Neural progenitor cell (in vitro differentiated cells): ENCODE measurements around the gene ANO1. TPM values are rescaled to one million over a fixed set of nuclear protein-coding genes. Genes with fewer than 3 reads are reported as not detected.

ENCODE experiments used
- DNase-seq: peaks from one replicate; pipeline ENCODE4 v3.0.0-alpha.2; 2016; ENCODE audit warnings: low spot score
- H2AFZ ChIP-seq: fragments of 200-600 bp; sonication (generic); replicated peaks from 2 replicates; pipeline ENCODE4 v1.6.1; 2016; ENCODE audit warnings: antibody characterized with exemption
- H3F3A ChIP-seq: fragments of 200-600 bp; sonication (generic); 2 replicates; pipeline ENCODE4 v1.6.1; 2016; ENCODE audit warnings: antibody characterized with exemption, low read depth
- H3K27ac ChIP-seq: fragments of 200-600 bp; sonication (generic); 2 replicates; pipeline ENCODE4 v1.5.1; 2016; ENCODE audit warnings: mild to moderate bottlenecking
- H3K27me3 ChIP-seq: fragments of 200-600 bp; sonication (generic); 2 replicates; pipeline ENCODE4 v1.6.1; 2016; ENCODE audit warnings: mild to moderate bottlenecking, moderate library complexity
- H3K36me3 ChIP-seq: fragments of 200-600 bp; sonication (generic); 2 replicates; pipeline ENCODE4 v1.5.1; 2016
- H3K4me1 ChIP-seq: fragments of 200-600 bp; sonication (generic); 2 replicates; pipeline ENCODE4 v1.6.1; 2016; ENCODE audit warnings: mixed run types
- H3K4me2 ChIP-seq: fragments of 200-600 bp; sonication (generic); 2 replicates; pipeline ENCODE4 v1.6.1; 2016
- H3K4me3 ChIP-seq: fragments of 200-600 bp; sonication (generic); 2 replicates; pipeline ENCODE4 v1.5.1; 2016
- H3K79me2 ChIP-seq: fragments of 200-600 bp; sonication (generic); 2 replicates; pipeline ENCODE4 v1.6.1; 2016; ENCODE audit warnings: low read depth
- H3K9ac ChIP-seq: fragments of 200-600 bp; sonication (generic); 2 replicates; pipeline ENCODE4 v1.6.1; 2016
- H3K9me3 ChIP-seq: fragments of 200-600 bp; sonication (generic); 2 replicates; pipeline ENCODE4 v1.5.1; 2016; ENCODE audit warnings: low read depth
- H4K20me1 ChIP-seq: fragments of 200-600 bp; sonication (generic); 2 replicates; pipeline ENCODE4 v1.6.1; 2016; ENCODE audit warnings: low read depth
- H3K27ac Mint-ChIP-seq: 3 replicates; pipeline ENCODE4 v1.8.0; 2021; ENCODE audit warnings: mixed read lengths
- H3K27me3 Mint-ChIP-seq: 2 replicates; pipeline ENCODE4 v1.8.0; 2022; ENCODE audit warnings: low read depth, mild to moderate bottlenecking, inconsistent platforms, moderate library complexity, mixed read lengths; ENCODE audit not compliant: insufficient read depth
- H3K36me3 Mint-ChIP-seq: 3 replicates; pipeline ENCODE4 v1.8.0; 2021; ENCODE audit warnings: mixed read lengths
- H3K4me1 Mint-ChIP-seq: 3 replicates; pipeline ENCODE4 v1.8.0; 2021; ENCODE audit warnings: mixed read lengths
- H3K4me3 Mint-ChIP-seq: 3 replicates; pipeline ENCODE4 v1.8.0; 2021; ENCODE audit warnings: mild to moderate bottlenecking, moderate library complexity, mixed read lengths
- H3K9me3 Mint-ChIP-seq: 3 replicates; pipeline ENCODE4 v1.8.0; 2020; ENCODE audit warnings: mixed read lengths
- CTCF ChIP-seq: fragments of 200-600 bp; sonication (generic); IDR thresholded peaks from 2 replicates; pipeline ENCODE4 v1.5.1; 2017; ENCODE audit warnings: antibody characterized with exemption, mild to moderate bottlenecking
- EZH2 ChIP-seq: fragments of 200-600 bp; sonication (generic); IDR thresholded peaks from 2 replicates; pipeline ENCODE4 v1.6.1; 2017; ENCODE audit warnings: antibody characterized with exemption, mild to moderate bottlenecking, moderate library complexity
- EZH2phosphoT487 ChIP-seq: fragments of 200-600 bp; sonication (generic); IDR thresholded peaks from 2 replicates; pipeline ENCODE4 v1.6.1; 2017; ENCODE audit warnings: antibody characterized with exemption
- total RNA-seq: library from RNA; depleted of rRNA; stranded (reverse); fragments of >200 nt; gene quantifications from 2 replicates; pipeline ENCODE4 v1.2.3, GENCODE V29; 2015; ENCODE audit warnings: low replicate concordance

ANO1 gene
- total RNA-seq, 1 donor from 2014 or later = not detected

- peaks cover 55% of the 10 kb centered on the region for H3K27me3 ChIP-seq
- no peak overlapping the region for H3K4me3 ChIP-seq
- peaks cover 9% of the 10 kb centered on the region for H3K4me1 ChIP-seq
- no peak overlapping the region for H3K4me3 Mint-ChIP-seq
- H3K27ac Mint-ChIP-seq = peak overlapping the region; percentile 37
- H3K4me1 Mint-ChIP-seq = peaks cover 43% of the 10 kb centered on the region
- peaks cover 22% of the 10 kb centered on the region for H3K27me3 Mint-ChIP-seq
- H3K27ac ChIP-seq = no peak overlapping the region
- H3K36me3 ChIP-seq = no peaks in the 10 kb centered on the region
- H3K4me2 ChIP-seq = peak overlapping the region; percentile 42
- DNase-seq = no peak
- H3F3A ChIP-seq = peaks cover 15% of the 10 kb centered on the region
- H3K9ac ChIP-seq = no peak overlapping the region
- H3K36me3 Mint-ChIP-seq = no peaks in the 10 kb centered on the region
- no peaks in the 10 kb centered on the region for H3K79me2 ChIP-seq
- no peak overlapping the region for H2AFZ ChIP-seq
- no peaks in the 10 kb centered on the region for H4K20me1 ChIP-seq
- H3K9me3 ChIP-seq = no peaks in the 10 kb centered on the region
- no peaks in the 10 kb centered on the region for H3K9me3 Mint-ChIP-seq
- TF ChIP-seq CTCF (no peak), EZH2phosphoT487 (no peak), EZH2 (no peak)
Measured at GRCh38 chr11:70127653-70128434, 49.7 kb downstream of the ANO1 start.

GRCh38 chr11:70128435-70128906 is 50.4 kb downstream of the ANO1 start:
- Histone ChIP-seq H3K9me3 (no peaks in the 10 kb centered on the region), H3K27ac (no peak overlapping the region), H3K9ac (no peak overlapping the region), H2AFZ (no peak overlapping the region), H3K4me2 (peak overlapping the region; percentile 42), H3K4me3 (no peak overlapping the region), H3K4me1 (peaks cover 9% of the 10 kb centered on the region), H3F3A (peaks cover 15% of the 10 kb centered on the region), H3K27me3 (peaks cover 50% of the 10 kb centered on the region), H4K20me1 (no peaks in the 10 kb centered on the region), H3K36me3 (no peaks in the 10 kb centered on the region), H3K79me2 (no peaks in the 10 kb centered on the region)
- H3K27me3 Mint-ChIP-seq = peaks cover 20% of the 10 kb centered on the region
- no peak overlapping the region for H3K4me3 Mint-ChIP-seq
- no peak overlapping the region for H3K27ac Mint-ChIP-seq
- H3K4me1 Mint-ChIP-seq = peaks cover 42% of the 10 kb centered on the region
- no peak for DNase-seq
- no peaks in the 10 kb centered on the region for H3K36me3 Mint-ChIP-seq
- TF ChIP-seq EZH2 (no peak), CTCF (no peak), EZH2phosphoT487 (no peak)
- H3K9me3 Mint-ChIP-seq = no peaks in the 10 kb centered on the region

- Mint-ChIP-seq H3K4me3 (peak overlapping the region; percentile 6), H3K9me3 (no peaks in the 10 kb centered on the region), H3K36me3 (no peaks in the 10 kb centered on the region), H3K27me3 (peaks cover 21% of the 10 kb centered on the region), H3K4me1 (peaks cover 41% of the 10 kb centered on the region), H3K27ac (no peak overlapping the region)
- no peak overlapping the region for H2AFZ ChIP-seq
- no peaks in the 10 kb centered on the region for H3K79me2 ChIP-seq
- H3F3A ChIP-seq = peaks cover 15% of the 10 kb centered on the region
- H4K20me1 ChIP-seq = no peaks in the 10 kb centered on the region
- H3K4me1 ChIP-seq = peaks cover 9% of the 10 kb centered on the region
- no peaks in the 10 kb centered on the region for H3K9me3 ChIP-seq
- no peak for DNase-seq
- H3K4me3 ChIP-seq = no peak overlapping the region
- peak overlapping the region; percentile 42 for H3K4me2 ChIP-seq
- TF ChIP-seq EZH2 (no peak), EZH2phosphoT487 (no peak), CTCF (no peak)
- no peak overlapping the region for H3K27ac ChIP-seq
- peaks cover 55% of the 10 kb centered on the region for H3K27me3 ChIP-seq
- no peak overlapping the region for H3K9ac ChIP-seq
- no peaks in the 10 kb centered on the region for H3K36me3 ChIP-seq
Measured at GRCh38 chr11:70129051-70129592, 51.0 kb downstream of the ANO1 start.
